NCI-H748 treated with DMSO at 0.1 percent for 48 hours (cell line): ENCODE measurements around the gene MORN1.

Experiments used
- DNase-seq: peaks from one replicate; lab custom pipeline; 2025; lab: John Stamatoyannopoulos, UW

MORN1 gene

DNA sequence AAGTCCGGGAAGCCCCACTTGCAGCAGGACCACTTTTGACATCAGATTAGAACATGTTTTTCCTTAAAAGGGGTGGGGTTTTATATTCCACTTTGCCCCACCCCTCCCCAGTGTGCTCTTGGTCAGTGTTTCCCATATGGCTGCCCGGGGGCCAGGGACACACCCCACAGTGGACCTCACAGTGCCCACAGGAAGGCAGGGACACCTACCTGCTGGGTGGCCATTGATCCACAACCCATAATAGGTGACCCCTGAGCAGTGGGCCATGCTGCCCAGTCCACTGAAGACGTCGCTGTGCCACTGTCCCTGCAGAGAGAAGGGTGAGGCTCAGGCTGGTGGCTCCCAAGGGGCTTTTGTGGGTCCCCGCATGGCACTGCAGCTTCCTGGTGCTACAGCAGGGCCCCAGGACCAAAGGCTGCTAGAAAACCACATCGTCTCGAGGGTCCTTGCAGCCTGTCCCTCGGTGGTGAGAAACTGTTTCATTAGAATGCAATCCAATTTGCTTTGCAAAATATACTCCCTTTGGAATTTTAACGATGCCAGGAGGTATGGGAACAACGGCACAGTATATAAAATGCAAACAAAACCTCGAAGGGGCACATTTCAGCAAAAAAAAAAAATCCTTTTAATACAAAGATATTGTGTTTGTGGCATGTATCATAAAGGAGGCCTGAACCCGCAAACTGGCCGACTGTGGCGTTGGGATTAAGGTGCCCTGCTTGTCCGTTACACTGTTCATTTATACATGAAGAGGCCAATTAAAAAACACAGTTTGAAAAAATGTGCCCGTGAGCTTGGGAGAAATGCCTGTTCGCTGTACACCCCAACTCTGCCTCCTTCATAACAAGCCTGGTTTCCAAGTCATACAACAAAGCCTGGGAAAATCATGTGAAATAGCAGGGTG lies 16.9 kb downstream of the MORN1 start:
- DNase-seq: no peak

DNA sequence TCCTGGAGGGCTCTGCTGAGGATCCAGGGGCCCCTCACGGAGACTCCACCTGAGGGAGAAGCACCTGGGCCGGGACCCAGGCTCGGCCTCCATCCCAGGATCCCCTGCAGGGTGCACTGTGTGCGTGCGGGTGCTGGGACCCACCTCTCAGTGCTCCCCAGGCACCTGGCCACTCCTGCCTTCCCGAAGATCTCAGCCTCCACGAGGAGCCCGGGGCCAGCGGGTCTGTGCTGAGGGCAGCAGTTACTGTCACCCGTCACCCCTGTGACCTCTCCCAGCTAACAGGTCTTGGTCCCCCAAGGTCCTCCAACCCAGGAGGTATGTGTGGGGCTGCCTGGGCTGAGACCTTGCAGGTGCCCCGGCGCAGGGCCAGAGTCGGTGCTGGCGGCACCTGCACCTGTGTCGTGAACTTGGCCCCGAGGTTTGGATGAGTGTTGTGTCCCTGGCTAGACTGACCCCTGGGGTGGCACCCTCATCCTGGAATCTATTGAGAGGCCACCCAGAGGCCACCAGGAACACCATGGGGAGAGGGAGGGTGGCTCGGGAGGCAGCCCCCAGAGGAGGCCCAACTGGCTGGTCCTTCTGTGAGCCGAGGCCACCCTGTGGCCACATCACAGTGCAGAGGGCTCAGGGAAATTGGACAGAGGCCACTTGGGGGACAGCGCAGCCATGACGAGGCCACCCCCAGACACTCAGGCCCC lies 17.7 kb downstream of the MORN1 start:
- no peak for DNase-seq

DNA sequence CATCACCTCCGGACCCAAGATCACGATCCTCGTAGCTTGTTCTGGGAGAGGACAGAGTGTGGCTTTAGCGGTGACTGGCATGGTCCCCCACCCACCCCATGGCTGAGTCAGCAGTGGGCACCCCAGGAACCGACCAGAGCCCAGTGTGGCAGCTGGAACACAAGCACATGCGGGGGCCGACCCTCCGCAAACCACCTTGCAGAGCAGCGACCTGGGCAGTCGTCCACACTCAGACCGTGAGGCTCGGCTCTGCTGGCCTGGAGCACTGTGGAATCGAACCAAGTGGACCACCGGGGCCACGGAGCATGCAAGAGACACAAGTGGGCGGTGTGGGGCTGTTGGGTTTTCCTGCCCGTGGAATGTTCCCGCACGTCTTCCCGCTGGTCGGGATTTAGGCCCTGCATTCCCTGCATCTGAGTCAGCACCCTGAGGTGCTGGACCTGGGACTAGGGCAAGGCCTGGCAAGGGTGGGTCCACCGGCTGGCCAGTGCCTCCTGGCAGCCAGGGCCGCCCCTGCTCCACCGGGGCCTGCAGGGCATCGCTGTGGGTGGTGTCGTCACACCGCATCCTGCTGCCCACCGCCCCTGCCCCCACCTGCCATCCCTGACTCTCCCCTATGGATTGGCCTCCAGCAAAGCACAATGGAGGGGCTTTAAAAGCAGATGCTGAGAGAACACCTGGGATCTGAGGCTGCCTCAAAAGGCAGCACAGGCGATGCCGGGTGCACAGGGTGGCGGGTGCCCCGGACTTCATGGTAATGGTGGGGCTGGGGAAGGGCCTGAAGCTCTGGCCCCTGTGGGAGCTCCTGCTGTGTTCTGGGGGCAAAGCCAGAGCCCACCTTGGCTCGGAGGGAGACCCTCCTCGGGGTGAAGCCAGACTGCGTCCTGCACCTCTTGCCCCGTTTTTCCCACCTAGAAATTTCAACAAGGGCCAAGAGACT lies 18.5 kb downstream of the MORN1 start:
- no peak for DNase-seq

DNA sequence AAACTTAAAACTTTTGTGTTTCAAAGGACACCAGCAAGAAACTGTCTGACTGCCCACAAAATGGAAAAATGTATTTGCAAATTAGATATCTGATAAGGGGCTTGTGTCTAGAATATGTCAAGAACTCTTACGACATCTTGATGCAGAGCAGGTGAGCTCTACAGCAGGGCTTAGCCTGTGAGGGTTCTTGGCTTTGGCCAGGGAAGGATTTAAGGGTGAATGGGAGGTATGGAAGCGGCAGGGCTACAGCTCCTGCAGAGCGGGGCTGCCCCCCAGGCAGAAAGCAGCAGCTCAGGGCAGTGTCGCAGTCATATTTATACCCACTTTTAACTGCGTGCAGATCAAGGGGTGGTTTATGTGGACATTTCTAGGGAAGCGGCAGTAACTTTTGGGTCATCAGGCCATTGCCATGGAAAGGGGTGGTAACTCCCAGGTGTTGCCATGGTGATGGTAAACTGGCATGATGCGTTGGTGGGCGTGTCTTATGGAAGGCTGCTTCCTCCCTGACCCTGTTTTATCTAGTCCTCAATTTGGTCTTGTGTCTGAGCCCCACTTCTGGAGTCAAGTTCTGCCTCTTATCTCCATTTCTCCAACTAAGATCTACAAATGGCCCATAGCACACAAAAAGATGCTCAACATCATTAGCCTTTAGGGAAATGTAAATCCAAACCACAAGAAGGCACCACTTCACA lies 23.2 kb downstream of the MORN1 start:
- DNase-seq: no peak

DNA sequence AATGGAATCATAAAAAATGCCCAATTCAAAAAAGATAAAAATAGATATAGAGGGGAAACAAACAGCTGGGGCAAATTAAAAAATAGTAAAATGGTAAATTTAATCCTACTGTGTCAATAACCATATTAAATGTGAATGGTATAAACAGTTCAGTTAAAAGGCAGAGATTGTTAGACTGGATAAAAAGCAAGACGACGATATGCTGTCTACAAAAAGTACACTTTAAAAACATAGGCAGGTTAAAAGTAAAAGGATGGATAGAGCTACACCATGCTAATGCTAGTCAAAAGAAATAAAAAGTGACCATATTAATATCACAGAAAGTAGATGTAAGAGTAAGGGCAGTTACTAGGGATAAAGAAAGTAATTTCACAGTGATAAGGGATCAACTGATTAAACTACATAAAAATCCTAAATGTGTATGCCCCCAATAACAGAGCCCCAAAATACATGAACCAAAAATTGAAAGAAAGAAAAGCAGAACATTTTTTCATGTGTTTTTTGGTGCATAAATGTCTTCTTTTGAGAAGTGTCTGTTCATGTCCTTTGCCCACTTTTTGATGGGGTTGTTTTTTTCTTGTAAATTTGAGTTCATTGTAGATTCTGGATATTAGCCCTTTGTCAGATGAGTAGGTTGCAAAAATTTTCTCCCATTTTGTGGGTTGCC lies 27.4 kb downstream of the MORN1 start:
- no peak for DNase-seq

DNA sequence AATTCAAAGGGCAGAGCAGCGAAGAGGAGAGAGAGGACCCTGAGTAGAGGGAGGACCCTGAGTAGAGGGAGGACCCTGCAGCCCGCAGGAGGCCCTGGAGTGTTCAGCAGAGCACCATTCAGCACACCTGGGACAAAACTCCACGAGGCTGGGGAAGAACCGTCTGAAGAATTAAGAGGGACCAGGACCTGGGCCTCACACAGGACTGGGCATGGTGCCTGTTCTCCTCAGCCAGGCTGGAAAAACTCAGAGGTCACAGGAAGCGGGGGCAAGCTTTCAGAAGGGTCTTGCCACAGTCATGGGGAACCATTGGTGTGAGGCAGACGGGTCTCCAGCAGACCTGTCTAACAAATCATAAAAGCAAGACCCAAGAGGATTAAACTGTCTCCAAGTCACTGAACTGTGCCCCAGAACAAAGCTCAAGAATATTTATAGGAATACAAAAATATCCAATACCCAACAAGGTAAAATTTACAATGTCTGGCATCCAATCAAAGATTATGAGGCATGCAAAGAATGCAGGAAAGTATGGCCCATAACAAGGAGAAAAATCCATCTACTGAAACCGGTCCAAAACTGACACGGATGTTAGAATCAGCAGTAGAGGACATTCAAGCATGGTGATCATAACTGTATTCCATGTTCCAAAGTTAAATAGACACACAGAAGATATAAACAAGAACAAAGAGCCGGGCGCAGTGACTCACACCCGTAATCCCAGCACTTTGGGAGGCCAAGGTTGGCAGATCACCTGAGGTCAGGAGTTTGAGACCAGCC lies 30.6 kb downstream of the MORN1 start:
- no peak for DNase-seq

DNA sequence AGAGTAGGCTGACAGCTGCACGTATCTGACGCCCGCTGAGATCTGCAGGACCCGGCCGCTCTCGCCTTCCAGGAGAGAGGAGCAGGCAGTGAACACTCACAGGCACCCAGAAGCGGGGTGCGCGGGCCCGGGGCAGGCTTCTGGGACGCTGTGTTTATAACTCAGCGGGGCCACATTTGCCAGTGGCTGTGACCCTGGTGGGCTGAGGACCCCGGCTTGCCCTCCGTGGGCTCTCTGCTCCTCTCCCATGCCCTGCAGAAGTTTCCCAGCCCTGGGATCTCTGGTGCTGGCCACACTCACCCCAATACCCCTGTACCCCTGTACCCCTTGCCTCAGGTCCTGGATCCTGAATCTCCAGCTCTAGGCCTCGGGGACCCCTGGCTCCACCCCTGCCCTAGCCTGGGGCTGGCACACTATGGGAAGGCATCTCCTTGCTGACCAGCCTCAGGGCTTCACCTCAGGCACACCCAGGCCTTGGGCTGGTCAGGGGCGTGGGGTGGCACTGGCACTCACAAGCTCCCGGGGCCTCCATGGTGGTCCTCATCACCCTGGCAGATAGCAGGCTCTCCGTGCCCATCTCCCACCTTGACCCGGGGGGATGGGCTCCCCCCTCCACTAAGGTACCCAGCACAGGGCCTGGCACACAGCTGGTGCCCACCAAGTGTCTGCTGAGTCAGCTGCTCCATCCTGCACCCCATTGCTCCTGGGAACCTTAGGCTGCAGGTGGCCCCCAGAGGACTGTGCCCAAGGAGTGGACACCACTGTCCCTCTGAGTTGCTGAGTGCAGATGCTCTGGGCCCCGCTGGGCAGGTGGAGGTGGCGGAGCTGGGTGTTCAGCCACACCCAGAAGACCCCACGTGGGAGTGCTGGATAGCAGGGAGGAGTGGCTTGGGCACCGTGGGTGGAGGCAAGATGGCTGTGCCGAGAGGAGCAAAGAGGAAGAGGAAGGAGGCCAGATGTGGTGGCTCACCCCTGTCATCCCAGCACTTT lies 32.4 kb downstream of the MORN1 start:
- no peak for DNase-seq

DNA sequence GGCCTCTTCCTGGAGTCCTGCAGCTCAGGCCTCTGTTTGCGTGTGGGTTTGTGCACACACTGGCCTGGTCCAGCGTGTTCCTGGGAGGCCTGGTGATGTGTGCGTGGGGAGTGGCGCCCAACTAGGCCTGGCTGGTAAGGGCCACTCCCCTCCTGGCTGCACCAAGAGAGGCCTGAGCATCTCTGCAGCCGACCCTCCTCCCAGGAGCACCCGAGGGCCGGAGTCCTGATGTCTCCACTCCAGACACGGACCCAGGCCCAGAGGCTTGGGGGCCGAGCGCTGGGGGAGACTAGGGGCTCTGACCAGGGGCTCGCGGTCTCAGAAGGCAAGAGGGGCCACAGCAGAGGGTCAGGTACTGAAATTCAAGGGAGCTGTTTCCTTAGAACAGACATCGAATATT lies 33.3 kb downstream of the MORN1 start:
- DNase-seq: no peak

DNA sequence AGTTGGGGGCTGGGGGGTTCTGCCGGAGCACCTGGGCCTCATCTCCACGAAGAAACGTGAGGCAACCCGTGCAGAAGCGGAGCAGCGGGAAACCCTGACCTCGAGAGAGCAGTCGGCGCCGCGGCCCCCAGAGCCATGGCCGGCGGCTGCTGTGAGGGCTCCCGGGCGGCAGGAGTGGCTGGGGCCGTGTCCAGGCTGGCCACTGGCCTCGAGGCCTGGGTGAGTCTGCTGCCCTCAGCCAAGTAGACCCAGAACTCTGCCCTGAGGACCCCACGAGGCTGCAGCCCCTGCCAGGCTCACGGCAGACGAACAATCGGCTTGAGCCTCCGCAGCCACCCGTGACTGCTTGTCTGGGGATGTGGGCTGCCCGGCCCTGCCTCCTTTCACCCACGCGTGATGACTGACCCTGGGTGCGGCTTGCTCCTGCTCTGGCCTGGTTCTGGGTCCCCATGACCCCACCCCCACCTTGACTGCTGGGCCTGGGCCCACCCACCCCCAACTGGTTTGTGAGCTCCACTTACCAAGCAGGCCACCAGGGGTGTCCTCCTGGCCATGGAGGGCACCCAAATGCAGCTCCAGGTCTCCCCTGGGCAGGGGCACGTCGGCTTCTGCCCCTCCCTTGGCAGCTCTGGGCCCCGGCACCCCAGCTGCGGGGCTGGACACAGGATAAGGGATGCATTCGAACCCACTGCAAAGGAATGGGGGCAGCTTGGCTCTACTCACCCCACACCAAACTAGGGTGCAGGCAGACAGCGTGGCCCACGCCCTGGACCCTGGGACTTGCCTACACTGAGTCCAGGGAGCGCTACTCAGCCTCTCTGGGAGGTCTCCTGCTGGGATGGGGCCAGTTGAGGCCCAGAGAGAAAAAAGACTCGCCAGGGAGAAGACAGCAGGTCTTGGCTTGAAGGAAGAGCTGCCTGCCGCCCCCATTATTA lies 34.2 kb downstream of the MORN1 start:
- no peak for DNase-seq

DNA sequence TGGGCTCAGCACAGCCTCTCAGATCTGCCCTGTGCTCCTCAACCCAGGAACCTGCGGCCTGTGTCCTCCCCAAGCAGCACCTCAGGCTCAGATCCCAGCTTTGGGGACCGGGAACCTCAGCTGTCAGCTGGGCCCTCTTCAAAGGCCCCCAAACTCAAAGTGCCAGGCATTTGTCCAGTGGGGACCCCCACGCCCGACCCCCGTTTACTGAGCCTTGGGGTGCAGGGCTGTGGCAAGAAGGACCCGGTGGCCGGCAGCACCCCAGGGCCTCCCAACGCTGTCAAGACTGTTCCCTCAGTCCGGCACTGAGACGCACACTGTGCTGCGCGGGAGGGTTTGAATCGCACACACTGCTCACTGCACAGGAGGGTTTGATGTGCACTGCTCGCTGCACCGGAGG lies 35.0 kb downstream of the MORN1 start:
- DNase-seq: no peak

DNA sequence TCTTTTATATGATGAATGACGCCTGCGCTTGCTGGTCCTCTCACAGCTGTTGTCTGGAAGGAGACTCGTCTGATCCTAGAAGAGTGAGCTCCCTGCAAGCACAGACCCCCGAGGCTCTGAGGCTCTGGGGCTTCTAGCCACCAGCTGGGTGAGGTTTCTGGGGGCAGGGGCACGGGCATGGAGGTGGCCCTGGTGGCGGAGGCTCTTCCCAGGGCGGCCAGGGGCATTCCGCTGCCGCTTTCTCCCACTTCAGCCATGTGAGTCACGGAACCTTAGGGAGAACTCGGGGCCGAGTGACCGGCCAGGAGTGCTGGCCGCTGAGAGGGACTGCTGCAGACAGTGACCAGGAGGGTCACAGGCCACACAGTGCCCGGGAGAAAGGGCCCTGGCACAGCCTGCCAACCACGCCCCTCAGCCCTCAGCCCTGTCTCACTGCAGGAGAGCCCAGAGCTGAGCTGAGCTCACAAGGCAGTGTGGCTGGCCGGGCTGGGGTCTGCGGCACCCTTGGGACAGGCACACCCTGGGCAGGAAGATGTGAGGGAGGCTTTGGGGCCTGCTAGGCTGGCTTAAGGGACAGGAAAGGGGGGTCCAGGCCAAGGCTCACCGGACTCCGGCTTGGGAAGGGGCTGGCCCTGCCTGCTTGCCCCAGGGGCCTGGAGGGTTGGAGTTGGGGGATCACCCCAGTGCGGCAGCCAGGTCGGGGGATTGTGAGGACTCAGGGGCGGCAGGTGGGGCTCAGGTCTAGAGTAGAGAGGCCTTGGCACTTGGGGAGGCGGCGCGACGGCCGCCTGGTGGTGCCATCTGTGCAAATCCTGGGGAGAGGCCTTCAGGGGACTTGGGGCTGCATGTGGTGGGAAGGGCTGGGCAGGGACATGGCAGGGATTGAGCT lies 35.7 kb downstream of the MORN1 start:
- no peak for DNase-seq

DNA sequence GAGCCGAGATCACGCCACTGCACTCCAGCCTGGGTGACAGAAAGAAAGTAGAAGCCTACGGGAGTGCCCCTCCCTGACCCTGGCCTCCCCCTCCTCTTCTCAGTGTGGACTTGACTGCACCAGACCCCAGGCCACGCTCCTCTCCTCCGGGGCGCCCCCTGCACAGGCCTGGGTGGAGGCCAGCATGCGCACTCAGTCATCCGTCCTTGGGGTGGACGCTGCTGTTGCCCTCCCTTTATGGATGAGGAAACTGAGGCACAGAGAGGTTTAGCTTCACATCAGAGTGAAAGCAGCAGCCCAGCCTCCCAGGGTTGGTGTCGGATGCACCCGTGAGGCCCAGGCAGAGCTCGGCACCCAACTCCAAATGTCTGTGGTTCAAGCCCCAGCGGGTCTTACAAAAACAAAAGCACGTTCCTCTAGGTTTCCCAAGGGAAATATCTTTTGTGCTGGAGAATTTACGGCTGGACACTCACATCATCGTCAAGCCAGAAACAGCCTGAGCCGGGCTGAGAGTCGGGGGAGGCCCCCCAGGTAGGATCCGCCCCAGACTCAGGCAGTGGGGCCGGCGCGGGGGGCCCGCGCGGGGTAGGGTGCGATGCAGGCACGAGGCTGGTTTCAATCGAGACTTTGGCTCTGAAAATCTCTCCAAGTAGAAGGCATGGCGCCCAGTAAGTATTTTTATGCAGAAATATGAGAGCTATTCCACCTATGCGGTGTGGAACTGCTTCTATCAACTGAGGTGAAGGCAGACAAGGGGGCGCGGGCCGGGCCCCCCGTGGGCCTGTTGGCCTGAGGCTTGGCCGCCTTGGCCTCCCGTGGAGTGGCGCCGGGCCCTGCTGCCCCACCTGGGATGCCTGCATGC lies 36.6 kb downstream of the MORN1 start:
- no peak for DNase-seq

DNA sequence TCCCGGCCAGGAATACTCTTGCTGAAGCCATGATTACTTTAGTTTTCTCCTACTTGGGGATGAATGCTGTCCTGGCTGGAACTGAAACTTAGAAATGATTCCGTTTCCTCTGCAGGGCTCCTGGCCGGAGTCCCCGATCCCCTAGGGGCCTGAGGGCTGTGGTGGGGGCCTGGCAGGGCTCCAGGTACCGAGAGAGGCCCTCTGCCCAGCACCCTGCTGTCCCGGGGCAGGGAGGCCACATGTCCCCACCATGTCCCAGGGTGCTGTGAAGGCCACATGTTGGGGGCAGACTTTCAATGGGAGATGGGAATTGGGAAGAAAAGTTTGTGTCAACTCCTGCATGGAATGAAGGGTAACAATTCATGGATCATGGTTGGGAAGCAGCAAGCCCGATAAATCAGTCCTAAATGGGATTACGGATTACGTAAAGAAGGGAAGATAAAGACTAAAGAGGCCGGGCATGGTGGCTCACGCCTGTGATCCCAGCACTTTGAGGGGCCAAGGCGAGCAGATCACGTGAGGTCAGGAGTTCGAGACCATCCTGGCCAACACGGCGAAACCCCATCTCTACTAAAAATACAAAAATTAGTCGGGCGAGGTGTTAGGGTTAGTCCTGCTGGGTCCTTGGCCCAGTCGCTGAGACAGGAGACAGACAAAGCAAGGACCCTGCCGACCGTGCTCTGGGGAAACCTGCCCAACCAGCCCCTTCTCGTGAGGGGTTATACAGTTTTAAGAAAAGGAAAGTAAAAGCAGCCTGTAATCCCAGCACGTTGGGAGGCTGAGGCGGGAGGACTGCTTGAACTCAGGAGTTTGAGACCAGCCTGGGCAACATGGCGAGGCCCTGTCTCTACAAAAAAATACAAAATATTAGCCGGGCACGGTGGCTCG lies 37.6 kb downstream of the MORN1 start:
- DNase-seq: no peak

DNA sequence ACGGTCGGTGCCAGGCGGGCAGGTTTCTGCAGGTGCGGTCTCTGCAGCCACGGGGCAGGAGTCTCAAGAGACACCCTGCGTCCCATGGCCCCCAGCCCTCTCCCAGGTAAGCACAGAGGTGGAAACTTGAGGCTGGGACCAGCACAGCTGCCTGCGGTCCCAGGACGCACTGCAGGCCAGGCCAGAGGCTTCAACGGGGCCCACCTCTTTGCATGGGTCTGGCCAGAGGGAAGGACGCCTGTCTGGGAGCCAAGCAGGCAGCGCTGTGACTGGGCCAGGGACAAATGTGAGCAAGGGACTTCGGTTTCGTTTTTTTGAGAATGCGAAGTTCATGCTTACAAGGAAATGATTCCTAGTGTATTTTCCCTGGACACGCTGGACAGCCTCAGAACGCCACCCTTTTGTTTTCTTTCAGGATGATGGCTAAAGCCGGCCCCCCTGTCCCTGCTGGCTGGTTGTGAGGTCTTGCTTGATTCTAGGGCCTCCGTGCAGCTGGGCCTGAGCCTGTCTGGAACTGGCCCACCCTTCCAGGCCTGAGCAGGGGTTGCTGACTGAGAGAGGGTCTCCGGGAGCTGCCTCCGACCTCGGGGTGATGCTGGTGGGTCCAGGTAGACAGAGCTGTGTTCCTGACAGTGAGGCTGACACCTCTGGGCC lies 38.3 kb downstream of the MORN1 start:
- no peak for DNase-seq
